Natural killer cell (primary cell): ENCODE results near the gene SMC4. TPM values are rescaled to one million over a fixed set of nuclear protein-coding genes. Genes with fewer than 3 reads are reported as not detected.

Source experiments
- ATAC-seq, 3 donors: fragments of 150-1000 bp in 2 of 3; fragments of 200-7000 bp in 1 of 3; cut with Tn5 transposase; 1 replicate in 1 of 3; 2 replicates in 2 of 3; pipeline ENCODE4 v1.10.0; 2021; ENCODE audit warnings: mild to moderate bottlenecking in 2 of 3, moderate library complexity in 2 of 3
- DNase-seq, 2 donors: peaks; one replicate each; pipeline versions ENCODE4 v3.0.0 to v3.0.0-alpha.2; 2013 to 2021; ENCODE audit warnings: mixed read lengths in 1 of 2
- H3K27ac ChIP-seq: one replicate; pipeline ENCODE4 v1.5.1; 2013; ENCODE audit warnings: mild to moderate bottlenecking, low read length
- H3K27me3 ChIP-seq: one replicate; pipeline ENCODE4 v1.6.1; 2013; ENCODE audit warnings: low read length; ENCODE audit not compliant: control insufficient read depth, insufficient read depth
- H3K36me3 ChIP-seq: one replicate; pipeline ENCODE4 v1.6.1; 2013; ENCODE audit warnings: low read length; ENCODE audit not compliant: control insufficient read depth, insufficient read depth
- H3K4me1 ChIP-seq: one replicate; pipeline ENCODE4 v1.6.1; 2013; ENCODE audit warnings: low read length; ENCODE audit not compliant: control insufficient read depth, insufficient read depth
- H3K4me3 ChIP-seq: one replicate; pipeline ENCODE4 v1.5.1; 2013; ENCODE audit warnings: low read length
- H3K9me3 ChIP-seq: one replicate; pipeline ENCODE4 v1.6.1; 2013; ENCODE audit warnings: low read length; ENCODE audit not compliant: control insufficient read depth, insufficient read depth
- H3K27ac Mint-ChIP-seq, 2 donors: one replicate each; pipeline ENCODE4 v1.8.0; 2022; ENCODE audit warnings: mild to moderate bottlenecking in 2 of 2, mixed read lengths in 2 of 2, moderate library complexity in 1 of 2
- H3K27me3 Mint-ChIP-seq, 2 donors: one replicate each; pipeline ENCODE4 v1.8.0; 2022; ENCODE audit warnings: low read depth in 2 of 2, mixed read lengths in 2 of 2
- H3K36me3 Mint-ChIP-seq: one replicate; pipeline ENCODE4 v1.8.0; 2022; ENCODE audit warnings: mixed read lengths
- H3K4me1 Mint-ChIP-seq, 2 donors: one replicate each; pipeline ENCODE4 v1.8.0; 2022; ENCODE audit warnings: mixed read lengths in 2 of 2
- H3K4me3 Mint-ChIP-seq: one replicate; pipeline ENCODE4 v1.8.0; 2022; ENCODE audit warnings: mild to moderate bottlenecking, moderate library complexity, mixed read lengths
- H3K9me3 Mint-ChIP-seq, 2 donors: one replicate each; pipeline ENCODE4 v1.8.0; 2022; ENCODE audit warnings: mixed read lengths in 2 of 2
- WGBS: methylation state at CpG from one replicate; pipeline ENCODE4 v1.1.7; 2013; ENCODE audit warnings: missing lambda C conversion rate; ENCODE audit not compliant: insufficient coverage; 5-methylcytosine and 5-hydroxymethylcytosine counted together
- intact Hi-C: fragments of 100-400 bp; cut with micrococcal nuclease; formaldehyde crosslinking; loops from one replicate; pipeline ENCODE4 v1.14.2; 2022
- total RNA-seq, 4 donors: library from RNA; stranded (reverse); fragments of 120-200 nt in 1 of 4; gene quantifications; one replicate each; pipeline versions ENCODE4 v1.2.3 to v1.2.4, GENCODE V29; 2013 to 2022
- TF ChIP-seq, protein P1 (sequence below): fragments of 200-600 bp; IDR thresholded peaks from one replicate; pipeline ENCODE4 v1.8.0; 2022; ENCODE audit warnings: antibody characterized with exemption

The SMC4 gene
- total RNA-seq, 3 donors from 2014 or later (not counting 1 experiment from before 2014, with no cell fraction given): 83.4 to 99.3 (median 92.0) TPM

DNA sequence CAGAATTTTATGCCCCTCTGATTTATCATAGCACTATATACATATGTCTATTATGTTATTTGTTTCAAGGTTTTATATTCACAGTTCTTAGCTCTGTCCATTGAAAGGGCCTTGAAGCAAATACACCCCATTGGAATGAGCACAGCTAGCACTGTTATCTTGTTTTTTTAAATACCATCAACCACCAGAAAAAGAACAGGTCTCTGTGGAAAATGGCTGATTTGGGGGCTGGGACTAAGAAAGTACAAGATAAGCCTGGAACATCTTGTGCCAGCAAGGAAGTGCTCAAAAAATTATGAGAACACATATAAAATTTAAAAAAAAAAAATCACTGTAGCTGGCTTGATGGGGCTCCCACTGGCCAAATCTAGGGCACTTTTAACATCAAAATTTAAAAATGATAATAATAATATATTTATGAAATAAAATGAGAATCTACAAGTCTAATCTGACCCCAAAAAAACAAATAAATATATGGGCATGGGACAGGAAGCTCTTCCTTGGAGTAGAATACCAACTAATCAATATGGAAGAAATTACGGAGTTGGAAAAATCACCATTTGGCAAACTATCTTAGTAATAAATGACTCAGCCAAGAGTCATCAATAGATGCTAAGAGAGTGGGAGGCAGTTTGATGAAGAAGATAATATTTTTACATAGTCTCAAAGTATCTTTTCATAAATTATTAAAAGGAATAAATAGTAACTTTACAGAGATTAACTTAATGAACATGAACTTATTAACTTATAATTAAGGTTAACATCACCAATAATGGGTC is 20.9 kb upstream of the SMC4 start:
- H3K27ac Mint-ChIP-seq: no peak overlapping the region
- no CpG with 5 or more reads among the region's 1 CpG for WGBS
- H3K4me3 ChIP-seq: no peak overlapping the region
- ATAC-seq: no peak
- TF ChIP-seq, protein P1, sequence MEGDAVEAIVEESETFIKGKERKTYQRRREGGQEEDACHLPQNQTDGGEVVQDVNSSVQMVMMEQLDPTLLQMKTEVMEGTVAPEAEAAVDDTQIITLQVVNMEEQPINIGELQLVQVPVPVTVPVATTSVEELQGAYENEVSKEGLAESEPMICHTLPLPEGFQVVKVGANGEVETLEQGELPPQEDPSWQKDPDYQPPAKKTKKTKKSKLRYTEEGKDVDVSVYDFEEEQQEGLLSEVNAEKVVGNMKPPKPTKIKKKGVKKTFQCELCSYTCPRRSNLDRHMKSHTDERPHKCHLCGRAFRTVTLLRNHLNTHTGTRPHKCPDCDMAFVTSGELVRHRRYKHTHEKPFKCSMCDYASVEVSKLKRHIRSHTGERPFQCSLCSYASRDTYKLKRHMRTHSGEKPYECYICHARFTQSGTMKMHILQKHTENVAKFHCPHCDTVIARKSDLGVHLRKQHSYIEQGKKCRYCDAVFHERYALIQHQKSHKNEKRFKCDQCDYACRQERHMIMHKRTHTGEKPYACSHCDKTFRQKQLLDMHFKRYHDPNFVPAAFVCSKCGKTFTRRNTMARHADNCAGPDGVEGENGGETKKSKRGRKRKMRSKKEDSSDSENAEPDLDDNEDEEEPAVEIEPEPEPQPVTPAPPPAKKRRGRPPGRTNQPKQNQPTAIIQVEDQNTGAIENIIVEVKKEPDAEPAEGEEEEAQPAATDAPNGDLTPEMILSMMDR: no peak
- no peaks in the 10 kb centered on the region for H3K9me3 Mint-ChIP-seq
- H3K36me3 Mint-ChIP-seq: peaks cover 7% of the 10 kb centered on the region
- H3K4me3 Mint-ChIP-seq: no peak overlapping the region
- intact Hi-C loops: no loop called here
- H3K4me1 Mint-ChIP-seq: no peaks in the 10 kb centered on the region
- no peak overlapping the region for H3K27ac ChIP-seq
- no peaks in the 10 kb centered on the region for H3K27me3 Mint-ChIP-seq
- H3K27me3 ChIP-seq: no peaks in the 10 kb centered on the region
- H3K4me1 ChIP-seq: no peaks in the 10 kb centered on the region
- no peak for DNase-seq
- peaks cover 19% of the 10 kb centered on the region for H3K36me3 ChIP-seq
- H3K9me3 ChIP-seq: no peaks in the 10 kb centered on the region

DNA sequence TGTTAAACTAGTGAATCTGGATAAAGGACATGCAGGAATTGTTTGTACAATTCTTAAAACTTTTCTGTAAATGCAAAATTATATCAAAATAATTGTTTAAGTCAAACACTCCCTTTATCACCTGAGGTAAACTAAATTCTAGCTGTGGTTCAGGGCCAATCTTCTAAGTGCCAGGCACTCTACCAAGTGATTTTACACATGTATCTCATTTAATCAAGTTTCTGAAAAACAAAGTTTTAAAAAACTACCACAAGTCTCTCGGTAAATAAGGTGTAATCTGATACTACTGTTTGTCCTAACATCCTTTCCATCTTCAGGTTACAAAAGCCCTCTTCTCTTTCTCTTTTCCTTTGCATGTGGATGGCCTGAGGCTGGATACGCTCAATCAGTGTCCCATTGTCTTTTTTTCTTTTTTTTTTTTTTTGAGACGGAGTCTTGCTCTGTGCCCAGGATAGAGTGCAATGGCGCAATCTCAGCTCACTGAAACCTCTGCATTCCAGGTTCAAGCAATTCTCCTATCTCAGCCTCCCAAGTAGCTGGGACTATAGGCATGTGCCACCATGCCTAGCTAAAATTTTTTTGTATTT is 19.7 kb upstream of the SMC4 start:
- TF ChIP-seq, protein P1: no peak
- DNase-seq (no peak), ATAC-seq (no peak)
- Mint-ChIP-seq H3K4me3 (no peak overlapping the region), H3K4me1 (no peaks in the 10 kb centered on the region), H3K27me3 (no peaks in the 10 kb centered on the region), H3K36me3 (no peaks in the 10 kb centered on the region), H3K27ac (no peak overlapping the region), H3K9me3 (no peaks in the 10 kb centered on the region)
- 100% methylated on average over 4 of the region's 4 CpGs for WGBS
- H3K27ac ChIP-seq: no peak overlapping the region
- intact Hi-C loops: no loop called here
- H3K9me3 ChIP-seq: no peaks in the 10 kb centered on the region
- H3K27me3 ChIP-seq: no peaks in the 10 kb centered on the region
- H3K4me3 ChIP-seq: no peak overlapping the region
- H3K4me1 ChIP-seq: no peaks in the 10 kb centered on the region
- peaks cover 15% of the 10 kb centered on the region for H3K36me3 ChIP-seq

DNA sequence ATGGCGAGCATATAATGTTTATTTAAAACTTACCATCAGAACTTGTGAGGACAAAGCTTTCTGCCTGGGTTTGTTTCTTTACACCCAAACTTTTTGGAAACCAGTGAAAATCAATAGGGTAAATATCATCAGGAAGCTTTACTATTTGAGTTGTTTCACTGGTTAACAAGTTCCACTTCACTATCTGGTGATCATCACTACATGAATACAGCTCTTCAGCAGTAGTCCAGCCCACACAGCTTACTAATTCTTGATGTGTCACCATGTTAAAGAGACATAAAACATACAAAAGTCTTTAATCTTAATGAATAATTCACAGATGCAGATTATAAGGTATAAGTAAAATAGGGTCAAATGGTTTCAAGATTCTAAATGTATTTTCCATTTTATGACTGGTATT is 18.0 kb upstream of the SMC4 start:
- WGBS: 100% methylated on average over 1 of the region's 1 CpG
- Mint-ChIP-seq H3K27ac (no peak overlapping the region), H3K4me3 (no peak overlapping the region), H3K4me1 (no peaks in the 10 kb centered on the region), H3K9me3 (no peaks in the 10 kb centered on the region), H3K27me3 (no peaks in the 10 kb centered on the region), H3K36me3 (no peaks in the 10 kb centered on the region)
- no peaks in the 10 kb centered on the region for H3K27me3 ChIP-seq
- TF ChIP-seq, protein P1: no peak
- no peaks in the 10 kb centered on the region for H3K4me1 ChIP-seq
- no peak overlapping the region for H3K27ac ChIP-seq
- DNase-seq: no peak
- H3K36me3 ChIP-seq: peaks cover 4% of the 10 kb centered on the region
- intact Hi-C loops: no loop called here
- no peaks in the 10 kb centered on the region for H3K9me3 ChIP-seq
- H3K4me3 ChIP-seq: no peak overlapping the region
- ATAC-seq: no peak
